ENCODE data around the gene PARVA.
A peak's percentile ranks its signal among the peaks of the same experiment; 100 is the strongest.

Gene PARVA

DNA sequence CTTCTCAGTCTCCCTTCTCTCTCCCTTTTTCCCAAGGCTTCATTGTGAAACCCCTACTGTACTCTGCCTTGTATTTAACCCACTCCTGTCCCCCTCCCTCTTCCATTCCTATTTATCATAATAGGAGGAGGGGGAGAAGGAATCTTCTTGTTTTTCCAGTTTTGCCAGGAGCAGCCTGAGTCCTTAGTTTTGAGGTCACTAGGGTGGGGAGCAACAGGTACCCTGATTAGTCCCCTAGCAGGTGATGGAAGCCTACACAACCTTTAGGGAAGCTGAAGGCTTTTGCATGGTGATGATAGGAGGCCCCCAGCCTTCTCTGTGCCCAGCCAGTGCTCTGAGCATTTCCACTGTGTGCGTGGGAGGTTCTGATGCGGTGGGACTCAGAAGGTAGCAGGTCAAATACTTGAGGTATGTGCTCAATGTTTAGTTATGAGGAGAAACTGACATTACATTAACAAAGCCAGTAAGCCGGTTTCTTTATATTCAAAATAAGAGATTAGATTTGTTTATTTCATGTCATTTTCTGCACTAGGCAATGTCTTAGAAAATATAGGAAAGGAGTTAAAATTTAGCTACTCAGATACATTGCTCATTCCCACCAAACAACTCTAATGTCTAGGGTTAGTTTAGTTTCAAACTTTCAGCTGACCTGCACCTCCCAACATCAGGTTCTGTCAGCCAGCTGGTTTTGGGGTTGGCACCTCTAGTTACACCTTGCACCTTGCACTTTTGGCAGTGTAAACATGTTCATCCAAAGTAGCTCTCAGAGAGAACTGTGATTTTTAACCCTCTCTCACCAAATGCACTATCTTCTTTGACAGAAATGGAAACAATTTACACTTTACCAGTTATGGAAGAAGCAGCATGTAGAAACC, 26.0 kb downstream of the PARVA start:
- DNase-seq, result no peak

DNA sequence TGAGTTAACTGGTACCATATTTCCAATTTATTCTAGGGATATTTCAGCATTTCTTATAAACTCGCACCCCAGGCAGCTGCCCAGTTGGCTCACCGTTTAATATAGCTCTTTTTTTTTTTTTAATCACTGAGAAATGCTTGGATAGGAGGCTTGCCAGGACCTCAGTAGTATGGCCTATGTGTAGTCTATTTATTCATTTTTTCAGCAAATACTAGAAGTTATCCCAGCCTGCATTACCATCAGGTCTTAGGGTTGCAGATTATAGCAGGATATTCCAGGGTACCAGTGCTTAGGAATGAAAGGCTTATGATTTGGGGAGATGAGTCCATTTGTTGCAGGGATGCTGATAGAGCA, 26.6 kb downstream of the PARVA start:
- no peak for DNase-seq

DNA sequence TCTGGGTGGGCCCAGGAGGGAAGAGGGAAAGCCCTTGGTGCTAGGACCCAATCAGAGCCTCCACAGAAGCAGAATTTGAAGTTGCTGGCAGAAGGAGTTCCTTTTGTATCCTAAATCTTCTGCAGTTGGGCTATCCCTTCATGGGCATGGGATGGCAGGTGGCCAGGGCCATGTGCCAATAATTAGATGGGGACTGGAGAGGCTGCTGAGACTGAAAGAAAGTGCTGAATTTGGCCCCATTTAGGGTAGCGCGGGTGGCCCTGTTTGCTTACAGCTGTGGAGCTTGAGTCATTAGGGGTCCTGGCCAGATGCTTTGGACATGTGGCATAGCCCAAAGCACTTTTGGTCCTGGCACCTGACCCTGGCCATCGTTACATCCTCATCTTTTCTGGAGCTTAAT, 27.1 kb downstream of the PARVA start:
- DNase-seq, result peak in 2 of 56 donors; percentile 9 to 39

DNA sequence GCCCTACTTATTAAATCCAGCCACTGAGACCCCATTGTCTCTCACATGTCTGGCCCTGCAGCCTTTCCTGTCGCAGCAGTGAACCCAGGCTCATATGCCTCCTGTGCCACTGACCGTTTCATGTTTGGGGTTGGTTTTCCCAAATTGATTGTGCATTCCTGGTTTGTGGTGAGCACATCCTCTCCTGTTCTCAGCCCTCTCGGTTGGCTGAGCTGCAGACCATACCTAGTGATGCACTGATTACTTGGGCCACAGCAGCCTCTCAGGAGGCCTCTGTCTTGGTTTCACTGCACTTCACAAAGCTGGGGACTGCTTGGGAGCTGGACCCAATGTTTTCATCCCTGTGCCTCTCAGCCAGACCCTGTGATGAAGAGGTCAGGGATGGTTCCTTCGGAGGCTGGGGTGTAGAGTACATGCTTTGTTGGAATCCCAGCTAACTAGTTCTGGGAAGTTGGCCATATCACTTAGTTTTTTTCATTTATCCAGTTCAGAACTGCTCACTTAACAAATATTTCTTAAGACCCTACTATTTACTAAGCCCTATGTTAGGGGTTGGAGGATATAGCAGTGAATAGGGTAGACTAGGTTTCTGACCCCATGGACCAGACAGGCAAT, 30.9 kb downstream of the PARVA start:
- DNase-seq, result no peak

DNA sequence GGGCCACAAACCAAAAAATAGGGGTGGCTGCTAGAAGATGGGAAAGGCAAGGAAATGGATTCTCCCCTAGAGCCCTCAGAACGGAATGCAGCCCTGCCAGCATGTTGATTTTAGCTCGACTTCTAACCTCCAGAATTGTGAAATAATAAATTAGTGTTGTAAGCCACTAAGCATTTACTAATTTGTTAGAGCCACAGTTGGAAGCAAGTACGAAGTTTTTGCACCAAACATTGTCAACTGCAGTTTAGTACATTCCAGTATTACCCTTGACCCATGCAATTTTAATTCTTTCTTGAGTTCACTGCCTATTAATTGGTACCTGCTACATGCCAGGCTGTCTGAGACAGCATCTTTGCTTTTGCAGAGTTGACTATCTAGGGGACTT, 32.2 kb downstream of the PARVA start:
- DNase-seq, result no peak

DNA sequence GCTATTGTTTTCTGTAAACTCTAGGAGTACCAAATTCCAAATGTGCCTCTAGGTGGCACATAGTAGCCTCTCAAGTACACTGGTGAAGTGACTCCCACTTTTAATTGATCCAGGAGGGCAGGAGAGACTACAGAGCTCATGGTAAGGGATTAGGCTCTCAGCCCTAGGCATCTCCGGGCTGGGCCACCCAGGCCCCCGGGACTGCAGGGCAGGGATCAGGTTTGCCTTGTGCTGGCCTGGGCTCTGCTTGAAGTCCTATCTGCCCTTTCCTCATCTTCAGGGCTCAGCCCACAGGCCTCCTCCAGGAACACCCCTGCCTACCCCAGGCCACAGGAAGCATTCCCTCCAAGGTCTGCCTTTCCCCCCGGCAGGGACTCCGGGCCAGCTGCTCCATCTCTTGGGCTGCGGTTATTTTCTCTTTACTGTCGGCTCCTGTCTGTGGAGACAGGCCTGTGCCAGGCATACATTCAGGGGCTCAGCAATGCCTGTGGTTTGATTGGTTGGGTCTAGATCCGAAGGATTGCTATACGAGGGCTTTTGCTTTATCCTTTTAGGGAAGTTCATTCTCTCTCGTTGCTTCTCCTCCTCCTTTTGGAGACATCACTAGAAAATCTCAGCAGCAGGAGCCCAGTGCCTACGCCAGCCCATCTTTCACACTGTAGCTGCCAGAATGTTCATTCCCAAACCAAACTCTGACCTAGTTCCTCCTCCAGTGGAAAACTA, 32.8 kb downstream of the PARVA start:
- DNase-seq, result peak in 1 of 56 donors; percentile 10

DNA sequence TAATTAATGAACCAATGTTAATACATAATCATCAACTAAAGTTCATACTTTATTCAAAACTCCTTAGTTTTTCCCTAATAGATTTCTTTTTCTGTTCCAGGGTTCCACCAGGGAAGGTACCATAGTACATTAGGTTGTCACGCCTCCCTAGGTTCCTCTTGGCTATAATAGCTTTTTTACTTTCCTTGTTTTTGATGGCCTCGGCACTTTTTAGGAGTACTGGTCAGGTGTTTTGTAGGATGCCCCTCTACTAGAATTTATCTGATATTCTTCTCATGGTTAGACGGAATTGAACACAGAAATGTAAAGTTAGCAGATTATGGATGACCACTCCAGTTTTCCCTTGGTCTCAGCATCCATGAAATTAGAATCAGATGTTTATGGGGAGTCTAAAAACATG, 34.0 kb downstream of the PARVA start:
- DNase-seq, result no peak

DNA sequence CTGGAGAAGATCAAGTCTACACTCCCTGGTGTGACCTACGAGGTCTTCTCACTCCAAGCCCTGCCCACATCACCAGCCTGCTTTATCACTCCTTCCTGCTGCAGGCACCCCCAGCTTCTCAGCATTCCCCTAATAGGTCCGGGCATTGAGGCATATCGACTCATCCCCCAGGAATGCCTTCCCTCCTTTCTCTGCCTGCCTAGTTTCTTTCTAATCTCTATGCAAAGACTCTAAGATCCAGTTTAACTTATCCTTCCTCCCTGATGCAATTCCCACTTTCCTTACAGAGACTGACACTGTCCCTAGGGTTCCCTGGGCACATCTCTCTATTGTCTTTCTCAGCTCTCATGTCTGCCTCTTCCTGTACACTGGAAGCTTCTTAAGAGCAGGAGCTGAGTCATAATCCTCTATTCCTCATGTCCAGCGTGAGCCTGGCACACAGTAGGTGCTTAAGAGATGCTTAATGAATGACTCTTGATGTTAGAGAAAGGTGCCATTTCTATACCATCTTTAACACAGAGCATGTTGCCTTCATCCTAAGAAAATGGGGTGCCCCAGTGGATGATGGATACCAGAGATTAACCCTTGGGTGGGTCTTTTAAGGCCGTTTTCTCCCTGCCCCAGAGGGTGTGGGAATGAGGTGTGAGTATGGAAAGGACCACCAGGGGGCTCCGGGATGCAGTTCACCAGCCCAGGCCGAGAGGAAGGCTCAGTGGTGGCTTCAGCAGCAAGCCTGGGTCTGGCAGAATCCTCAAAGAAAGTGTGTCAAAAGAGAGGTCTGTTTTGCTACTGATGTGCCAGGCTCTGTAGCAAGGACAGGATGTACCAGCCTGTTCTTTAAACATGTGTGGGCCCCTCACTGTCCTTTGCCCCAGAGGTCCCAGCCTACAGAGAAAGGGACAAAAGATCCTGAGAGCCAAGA, 34.7 kb downstream of the PARVA start:
- peak in 13 of 56 donors; percentile 8 to 62 (median 27) for DNase-seq

DNA sequence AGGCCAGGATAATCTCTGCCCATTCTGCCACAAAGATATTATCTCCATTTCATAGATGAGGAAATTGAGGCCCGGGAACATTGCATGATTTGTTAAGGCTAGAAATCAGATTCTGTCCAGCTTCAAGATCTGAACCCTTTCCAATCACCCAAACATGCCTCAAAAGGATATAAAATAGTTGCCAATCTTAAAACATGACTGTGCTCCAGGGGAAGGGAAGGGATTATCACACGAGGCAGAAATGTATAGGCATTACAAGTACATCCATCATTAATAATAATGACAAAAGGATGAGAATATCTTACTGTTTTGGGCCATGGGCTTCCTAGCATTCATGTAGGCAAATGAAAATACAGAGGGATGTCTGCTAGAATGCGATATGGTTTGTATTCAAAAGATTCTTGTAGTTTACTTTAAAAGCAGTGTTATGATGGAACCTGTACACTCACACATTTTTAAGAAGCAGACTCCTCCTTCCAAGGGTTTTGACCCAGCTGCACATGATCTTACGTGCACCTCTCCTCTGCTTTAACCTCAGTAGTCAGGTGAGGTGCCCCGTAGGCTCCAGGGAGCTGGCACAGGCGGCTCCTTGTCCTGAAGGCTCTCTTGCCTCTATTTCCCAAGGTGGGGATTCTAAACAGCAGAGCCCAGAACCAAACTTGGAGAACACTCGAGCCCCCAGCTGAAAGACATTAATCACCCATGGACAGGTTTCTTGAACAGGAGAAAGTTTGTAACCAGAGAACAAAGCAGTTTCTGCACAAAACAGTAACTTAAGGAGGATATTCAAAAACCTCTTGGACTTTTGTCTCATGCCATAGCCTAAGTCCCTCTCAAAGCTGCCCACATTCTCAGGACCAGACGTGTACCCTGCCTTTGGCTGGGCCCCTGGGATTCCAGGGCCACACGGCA, 36.0 kb downstream of the PARVA start:
- no peak for DNase-seq

DNA sequence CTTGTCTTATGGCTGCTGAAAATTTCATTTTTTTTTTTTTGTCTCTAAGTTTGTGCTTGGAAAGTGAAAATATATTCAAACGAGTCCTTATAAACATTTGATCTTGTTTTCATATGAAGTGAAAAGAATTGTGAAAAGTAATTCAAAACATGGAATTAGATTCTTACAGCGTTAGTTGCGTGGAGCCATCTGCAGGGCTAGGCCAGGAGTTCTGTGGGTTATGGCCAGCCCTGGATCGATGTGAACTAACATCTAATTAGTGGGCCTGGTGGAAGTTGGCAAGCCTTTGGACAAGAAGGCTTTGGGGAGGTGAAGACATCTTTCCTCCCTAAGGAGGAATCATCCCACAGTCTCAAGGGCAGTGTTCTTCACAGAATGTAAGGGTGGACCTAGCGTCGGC, 37.2 kb downstream of the PARVA start:
- no peak for DNase-seq

DNA sequence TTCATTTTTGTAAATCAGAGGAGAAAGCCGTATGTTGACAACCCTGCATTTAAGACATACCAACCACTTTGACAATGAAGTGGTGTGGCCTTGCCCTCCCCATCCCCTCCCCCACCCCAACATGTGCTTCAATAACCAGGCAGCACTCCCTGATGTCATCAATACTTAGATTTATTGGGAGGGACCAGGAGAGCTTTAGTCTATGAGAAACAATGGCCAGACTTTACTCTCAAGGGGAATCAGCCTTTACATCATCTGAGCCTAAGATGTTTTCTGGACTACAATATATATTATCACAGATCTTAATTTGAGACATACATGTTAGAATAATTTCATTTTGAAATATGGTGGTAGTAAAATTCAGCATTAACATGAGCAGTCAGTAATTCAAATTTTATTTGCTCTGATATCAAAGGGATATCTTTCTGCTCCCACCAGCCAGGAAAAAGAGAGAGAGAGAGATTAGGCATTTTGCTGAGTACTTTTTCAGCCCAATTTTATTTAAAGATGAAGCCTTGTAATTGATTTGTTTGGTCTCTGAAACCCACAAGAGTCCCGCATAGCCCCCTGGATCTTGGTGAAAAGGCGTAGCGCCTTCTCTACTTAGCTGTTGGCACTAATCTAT, 38.1 kb downstream of the PARVA start:
- DNase-seq, result no peak

DNA sequence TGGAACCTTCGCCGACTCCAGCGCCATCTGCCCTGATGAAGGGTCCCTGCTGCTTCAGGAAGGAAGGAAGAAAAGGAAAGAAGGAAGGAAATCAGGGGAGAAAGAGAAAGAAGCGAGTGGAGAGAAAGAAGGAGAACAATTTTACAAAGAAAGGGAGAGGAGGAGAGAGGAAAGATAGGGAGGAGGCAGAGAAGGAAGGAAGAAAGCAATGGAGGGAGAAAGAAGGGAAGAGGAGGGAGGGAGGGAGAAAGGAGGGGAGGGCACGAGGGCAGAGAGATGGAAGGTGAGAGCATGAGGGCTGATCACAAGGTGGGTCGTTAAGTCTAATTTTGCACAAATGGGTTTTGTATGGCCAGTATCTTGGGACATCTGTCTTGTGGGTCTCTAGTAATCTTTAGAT, 39.2 kb downstream of the PARVA start:
- DNase-seq, result no peak

DNA sequence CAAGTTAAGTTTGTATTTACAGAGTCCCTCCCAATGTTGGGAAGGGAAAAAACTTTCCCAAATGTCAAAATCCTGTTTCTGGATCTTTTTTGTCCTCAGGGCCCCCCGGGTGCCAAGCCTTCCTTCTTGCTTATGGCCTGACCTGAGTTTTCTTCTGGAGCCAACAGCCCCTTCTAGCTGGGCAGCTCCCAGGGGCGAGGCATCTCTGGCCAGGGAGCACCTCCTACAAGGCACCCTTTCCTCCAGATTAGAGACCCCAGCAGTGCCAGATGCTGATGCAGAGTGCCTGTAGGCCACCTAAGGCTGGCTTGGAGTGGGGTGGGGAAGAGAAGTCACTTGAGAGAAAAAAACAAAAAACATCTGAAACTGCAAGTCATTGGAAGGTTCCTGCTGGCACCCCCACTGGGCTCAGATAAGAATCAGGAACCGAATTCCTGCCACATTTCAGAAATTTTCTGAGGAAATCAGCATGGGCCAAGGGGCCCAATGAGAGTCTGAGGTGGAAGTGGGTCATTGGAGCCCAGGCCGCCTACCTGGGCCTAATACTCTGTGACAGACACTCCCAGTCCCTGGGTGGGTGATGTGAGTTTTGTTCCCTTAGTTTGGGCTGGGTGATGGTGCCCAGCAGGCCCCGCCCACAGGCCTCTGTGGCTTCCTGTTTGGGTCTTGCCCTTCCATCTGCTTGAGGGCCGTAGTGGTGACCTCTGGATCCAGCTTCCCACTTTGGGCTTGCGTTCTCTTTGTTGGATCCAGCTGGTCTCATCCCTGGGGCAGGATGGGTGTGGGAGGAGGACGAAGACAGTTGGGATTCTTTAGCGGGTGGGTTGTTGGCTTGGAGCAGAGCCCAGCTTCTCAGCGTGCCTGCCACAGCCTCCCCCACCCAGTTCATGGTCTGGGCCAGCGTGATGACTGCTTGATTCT, 40.6 kb downstream of the PARVA start:
- DNase-seq, result no peak

DNA sequence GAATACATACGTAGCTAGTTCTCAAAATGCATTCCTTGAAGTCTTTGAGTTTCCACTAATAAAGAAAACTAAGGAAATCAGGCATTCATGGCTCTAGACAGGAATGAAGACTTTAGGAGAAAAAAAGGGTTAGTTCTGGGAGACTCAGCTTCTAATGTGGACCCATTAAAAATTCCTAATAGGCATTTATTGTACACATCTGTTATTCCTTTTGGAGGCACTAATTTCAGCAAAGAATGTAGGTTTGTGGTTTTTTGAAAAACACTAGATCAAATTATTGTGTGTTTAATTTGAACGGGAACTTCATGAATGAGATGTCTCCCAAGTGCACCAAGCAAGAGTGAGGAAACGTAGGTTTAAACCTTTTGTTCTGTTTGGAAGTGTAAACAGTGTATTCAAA, 42.7 kb downstream of the PARVA start:
- DNase-seq, result no peak

DNA sequence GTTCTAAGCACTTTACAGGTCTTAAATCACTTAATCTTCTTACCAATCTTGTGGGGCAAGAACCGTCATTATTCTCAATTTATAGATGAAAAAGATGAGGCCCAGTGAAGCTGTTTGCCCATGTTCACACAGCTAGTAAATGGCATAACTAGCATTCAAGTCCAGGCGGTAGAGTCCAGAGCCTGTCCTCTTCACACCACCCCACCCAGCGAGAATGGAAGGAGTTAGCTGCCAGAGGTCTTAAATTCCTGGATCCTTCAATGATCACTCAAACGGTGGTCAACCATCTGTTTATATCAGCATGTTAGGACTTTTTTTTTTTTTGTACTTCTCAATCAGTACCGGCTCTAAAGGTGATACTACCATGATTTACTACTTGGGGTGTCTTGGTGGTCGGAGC, 43.3 kb downstream of the PARVA start:
- no peak for DNase-seq

DNA sequence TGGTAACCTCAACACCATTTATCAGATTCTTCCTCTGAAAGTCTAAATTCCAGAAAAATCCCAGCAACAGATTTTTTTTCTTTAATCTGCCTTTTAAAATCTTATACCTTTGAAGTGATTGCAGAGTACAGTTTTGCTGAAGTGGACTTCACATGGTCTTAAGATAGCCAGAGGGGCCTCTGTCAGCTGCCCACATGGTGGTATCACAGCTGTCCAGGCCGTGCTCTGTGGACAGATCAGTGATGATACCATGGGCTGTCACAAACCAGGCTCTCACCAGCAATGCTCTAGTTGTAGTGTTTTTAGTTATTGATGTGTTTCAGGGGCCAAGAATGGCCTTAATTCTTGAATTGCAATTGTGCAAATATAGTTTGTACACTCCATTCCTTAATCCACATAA, 44.0 kb downstream of the PARVA start:
- no peak for DNase-seq

DNA sequence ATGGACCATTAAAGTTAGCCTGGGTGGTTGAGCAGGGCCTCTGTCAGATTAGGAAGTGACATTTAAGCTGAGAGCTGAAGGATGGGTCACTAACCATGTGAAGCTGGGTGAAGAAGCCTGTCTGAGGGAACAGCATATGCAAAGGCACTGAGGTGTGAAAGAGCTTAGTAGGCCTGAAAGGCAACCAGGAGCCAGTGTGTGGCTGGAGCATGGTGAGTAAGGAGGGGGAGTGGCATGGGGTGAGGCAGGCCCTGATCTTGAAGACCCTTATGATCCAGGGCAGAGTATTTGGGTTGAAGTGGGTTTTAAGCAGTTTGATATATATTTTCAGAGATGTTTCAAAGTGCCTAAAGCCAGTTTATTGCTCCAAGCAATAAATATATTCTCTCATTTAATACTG, 48.8 kb downstream of the PARVA start:
- DNase-seq, result no peak

DNA sequence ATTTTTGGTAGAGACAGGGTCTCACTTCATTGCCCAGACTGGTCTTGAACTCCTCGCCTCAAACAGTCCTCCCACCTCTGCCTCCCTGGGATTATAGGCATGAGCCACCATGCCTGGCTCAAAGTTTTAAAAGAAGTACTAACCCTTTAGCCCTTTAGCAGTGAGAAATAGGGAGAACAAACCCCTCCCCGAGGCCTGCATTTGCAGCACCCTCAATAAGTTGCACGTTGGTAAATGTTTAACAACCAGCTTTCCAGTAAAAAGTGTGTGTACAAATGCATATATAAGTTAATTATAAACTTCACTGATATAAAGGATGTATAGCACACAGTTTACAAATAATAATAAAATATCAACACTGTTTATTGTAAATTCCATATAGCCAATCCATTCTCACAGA, 51.8 kb downstream of the PARVA start:
- no peak for DNase-seq

DNA sequence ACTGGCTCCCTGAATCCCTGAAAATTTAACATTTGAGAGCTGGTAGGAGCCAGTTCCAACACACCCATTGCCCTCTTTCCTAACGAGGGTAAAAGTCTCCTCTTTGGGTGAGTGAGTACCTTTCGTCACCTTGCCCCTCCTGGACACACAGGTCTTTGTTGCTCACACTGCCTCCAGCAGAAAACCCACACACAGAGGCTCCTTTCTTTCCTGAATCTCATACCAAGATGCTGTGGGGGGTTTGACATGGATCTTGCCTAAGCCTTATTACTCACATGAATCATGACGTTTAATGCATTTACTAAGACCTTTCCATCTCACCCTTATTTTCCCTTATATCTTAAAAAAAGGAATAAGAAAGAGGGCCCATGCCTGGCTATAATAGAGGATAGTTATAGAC, 53.0 kb downstream of the PARVA start:
- DNase-seq, result no peak
